ENCODE results near the gene TRAF3.
A peak's percentile ranks its signal among the peaks of the same experiment; 100 is the strongest.

The TRAF3 gene, protein sequence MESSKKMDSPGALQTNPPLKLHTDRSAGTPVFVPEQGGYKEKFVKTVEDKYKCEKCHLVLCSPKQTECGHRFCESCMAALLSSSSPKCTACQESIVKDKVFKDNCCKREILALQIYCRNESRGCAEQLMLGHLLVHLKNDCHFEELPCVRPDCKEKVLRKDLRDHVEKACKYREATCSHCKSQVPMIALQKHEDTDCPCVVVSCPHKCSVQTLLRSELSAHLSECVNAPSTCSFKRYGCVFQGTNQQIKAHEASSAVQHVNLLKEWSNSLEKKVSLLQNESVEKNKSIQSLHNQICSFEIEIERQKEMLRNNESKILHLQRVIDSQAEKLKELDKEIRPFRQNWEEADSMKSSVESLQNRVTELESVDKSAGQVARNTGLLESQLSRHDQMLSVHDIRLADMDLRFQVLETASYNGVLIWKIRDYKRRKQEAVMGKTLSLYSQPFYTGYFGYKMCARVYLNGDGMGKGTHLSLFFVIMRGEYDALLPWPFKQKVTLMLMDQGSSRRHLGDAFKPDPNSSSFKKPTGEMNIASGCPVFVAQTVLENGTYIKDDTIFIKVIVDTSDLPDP

DNA sequence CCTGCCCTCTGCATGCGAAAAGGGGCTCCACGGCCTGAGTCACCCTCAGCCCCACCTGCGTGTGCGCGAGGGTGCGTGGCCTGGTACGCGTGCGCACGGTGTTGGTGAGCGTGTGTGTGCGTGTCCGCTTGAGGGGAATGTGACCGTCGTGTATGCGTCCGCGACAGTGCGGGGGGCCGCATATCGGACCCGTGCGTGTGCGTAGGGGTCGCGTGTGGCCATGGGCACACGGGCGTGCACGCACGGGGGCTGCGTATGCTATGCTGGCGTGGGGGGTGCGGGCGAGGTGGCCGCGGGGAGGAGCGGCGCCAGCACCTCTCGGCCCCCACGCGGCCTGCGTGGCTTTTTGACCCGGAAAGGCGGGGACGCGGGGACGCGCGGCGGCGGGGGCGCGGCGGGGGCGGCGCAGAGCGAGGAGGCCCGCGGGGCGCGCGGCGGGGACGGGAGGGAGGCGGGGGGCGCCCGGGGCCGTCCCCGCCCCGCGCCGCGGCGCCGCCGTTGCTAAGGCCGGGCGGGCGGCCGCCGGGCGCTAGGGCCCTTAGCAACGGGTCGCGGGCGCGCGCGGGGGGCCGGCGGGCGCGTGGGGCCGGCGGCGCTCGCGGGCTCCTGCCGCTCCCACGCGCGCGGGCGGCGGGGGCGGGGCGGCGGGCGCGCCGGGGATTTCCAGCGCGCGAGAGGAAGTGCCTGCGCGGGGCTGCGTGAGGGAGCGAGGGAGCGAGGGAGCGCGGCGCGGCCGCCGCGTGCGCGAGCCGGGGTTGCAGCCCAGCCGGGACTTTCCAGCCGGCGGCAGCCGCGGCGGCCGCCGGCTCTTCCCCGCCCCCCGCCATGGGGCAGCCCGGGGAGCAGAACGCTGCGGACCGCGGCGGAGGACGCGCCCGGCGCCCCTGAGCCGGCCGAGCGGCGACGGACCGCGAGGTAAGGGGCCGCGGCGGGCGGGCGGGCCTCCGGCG lies at the start of gene TRAF3:
Gene TRAF3 (plus strand): TSS at position 689 of the 950 bp plus-strand sequence. CDS start 92,753 bp downstream, outside the sequence.
- TF ChIP-seq, protein P1, sequence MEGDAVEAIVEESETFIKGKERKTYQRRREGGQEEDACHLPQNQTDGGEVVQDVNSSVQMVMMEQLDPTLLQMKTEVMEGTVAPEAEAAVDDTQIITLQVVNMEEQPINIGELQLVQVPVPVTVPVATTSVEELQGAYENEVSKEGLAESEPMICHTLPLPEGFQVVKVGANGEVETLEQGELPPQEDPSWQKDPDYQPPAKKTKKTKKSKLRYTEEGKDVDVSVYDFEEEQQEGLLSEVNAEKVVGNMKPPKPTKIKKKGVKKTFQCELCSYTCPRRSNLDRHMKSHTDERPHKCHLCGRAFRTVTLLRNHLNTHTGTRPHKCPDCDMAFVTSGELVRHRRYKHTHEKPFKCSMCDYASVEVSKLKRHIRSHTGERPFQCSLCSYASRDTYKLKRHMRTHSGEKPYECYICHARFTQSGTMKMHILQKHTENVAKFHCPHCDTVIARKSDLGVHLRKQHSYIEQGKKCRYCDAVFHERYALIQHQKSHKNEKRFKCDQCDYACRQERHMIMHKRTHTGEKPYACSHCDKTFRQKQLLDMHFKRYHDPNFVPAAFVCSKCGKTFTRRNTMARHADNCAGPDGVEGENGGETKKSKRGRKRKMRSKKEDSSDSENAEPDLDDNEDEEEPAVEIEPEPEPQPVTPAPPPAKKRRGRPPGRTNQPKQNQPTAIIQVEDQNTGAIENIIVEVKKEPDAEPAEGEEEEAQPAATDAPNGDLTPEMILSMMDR (IDR thresholded peaks at IDR 0.05; ENCODE audit: low read depth, low read length) = no peak
- DNase-seq (ENCODE audit: low read depth, low spot score) = peak; percentile 58
- in situ Hi-C loops (cut with HindIII; ENCODE audit: low sequenced_read_pairs) = no loop called here
- peak within 1 kb of the TSS; percentile 56 for H3K4me3 ChIP-seq (ENCODE audit: low read depth, low read length)

DNA sequence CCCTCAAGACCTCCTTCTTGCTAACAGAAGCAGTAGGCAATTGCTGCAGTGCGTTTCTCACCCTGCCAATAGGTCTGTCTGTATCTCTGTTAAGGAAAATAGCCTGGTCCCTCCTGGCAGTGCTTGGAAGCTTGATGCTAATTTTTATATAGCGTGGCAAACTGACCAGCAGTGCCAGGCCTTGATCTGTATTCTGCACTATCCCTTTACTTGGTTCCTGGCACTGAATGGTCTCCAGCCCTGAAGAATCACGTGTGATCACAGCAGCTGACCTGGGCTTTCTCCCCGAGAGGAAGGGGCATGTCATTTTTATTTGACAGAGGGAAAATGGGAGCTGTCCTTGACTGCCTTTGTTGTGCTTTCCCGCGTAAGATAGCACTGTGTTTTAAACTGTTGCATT lies 48.7 kb upstream of the TRAF3 start:
- in situ Hi-C loops (cut with HindIII; ENCODE audit: low sequenced_read_pairs) = no loop called here
- DNase-seq (ENCODE audit: low read depth, low spot score) = no peak
- TF ChIP-seq, protein P1 (IDR thresholded peaks at IDR 0.05; ENCODE audit: low read depth, low read length) = no peak
- no peak overlapping the region for H3K4me3 ChIP-seq (ENCODE audit: low read depth, low read length)

DNA sequence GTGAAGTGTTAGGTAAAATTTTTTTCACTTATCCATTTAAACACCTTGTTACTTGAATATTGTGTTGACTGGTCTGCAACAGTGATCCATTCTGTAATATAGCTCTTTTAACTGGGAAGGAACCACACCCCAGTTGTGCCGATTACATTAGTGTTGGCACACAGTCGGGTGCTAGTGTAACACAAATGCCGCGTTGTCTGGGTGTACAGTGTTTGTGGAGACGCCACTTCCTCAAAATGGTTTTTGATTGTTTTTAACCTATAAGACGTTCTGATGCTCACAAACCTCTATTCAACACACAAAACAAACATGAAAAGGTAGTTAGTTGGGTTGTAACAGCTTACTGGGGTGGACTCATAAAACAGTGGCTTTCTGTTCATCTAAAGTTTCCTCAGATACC lies 48.0 kb upstream of the TRAF3 start:
- no peak for DNase-seq (ENCODE audit: low read depth, low spot score)
- H3K4me3 ChIP-seq (ENCODE audit: low read depth, low read length) = no peak overlapping the region
- in situ Hi-C loops (cut with HindIII; ENCODE audit: low sequenced_read_pairs) = no loop called here
- TF ChIP-seq, protein P1 (IDR thresholded peaks at IDR 0.05; ENCODE audit: low read depth, low read length) = no peak

DNA sequence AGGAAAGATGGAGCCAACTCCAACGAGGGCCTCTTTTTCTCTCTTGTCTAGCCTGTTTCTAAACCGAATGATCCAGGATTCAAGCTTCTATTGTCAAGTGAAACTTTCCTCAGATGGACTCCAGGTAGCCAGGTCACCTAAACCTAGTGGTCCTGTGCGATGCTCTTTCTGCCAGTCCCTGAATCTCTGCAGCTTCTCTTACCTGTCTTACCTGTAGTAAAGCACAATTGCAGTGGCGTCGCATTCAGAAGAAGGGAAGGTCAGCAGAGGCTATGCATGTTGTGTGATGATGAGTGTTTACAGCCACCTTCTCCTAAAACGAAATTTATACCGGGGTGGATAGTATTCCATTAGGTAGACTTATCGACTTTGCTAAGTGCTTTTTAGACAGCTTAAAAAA lies 47.4 kb upstream of the TRAF3 start:
- in situ Hi-C loops (cut with HindIII; ENCODE audit: low sequenced_read_pairs) = no loop called here
- TF ChIP-seq, protein P1 (IDR thresholded peaks at IDR 0.05; ENCODE audit: low read depth, low read length) = no peak
- H3K4me3 ChIP-seq (ENCODE audit: low read depth, low read length) = no peak overlapping the region
- no peak for DNase-seq (ENCODE audit: low read depth, low spot score)

DNA sequence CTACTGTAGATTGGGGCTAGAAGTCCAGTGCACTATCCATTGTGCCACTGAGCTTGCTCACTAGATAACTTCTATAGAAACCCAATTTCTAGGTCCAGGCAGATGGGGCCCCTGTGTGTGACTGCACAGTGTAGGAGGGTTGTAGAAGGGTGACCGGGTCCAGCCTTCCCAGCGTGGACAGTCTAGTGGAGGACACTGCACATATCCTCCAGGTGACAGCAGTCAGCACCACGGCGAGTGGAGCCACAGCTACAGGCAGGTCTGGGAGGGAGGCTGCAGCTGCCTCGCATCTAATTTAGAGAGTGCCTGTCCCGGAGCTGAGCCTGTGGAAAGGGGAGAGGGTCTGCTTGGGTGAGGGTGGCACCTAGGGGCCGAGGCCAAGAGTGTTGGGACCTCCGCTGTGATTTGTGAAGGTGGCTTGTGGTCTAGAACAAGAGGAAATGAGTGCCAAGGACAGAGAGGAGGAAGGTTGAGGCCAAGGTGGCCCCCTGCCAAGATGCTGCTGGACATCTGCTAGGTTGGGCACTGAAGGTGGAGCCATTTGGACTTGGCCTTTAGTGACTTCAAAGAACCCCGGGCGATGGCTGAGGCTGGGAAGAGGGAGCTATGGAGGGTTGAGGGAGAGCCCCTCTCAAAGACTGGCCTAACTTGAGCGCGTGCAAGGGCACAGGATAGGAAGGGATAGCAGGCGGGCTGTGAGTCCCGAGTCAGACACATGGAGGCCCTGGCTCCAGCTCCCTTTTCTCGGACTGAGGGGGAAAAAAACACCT lies 46.0 kb upstream of the TRAF3 start:
- in situ Hi-C loops (cut with HindIII; ENCODE audit: low sequenced_read_pairs) = no loop called here
- DNase-seq (ENCODE audit: low read depth, low spot score) = no peak
- H3K4me3 ChIP-seq (ENCODE audit: low read depth, low read length) = no peak overlapping the region
- TF ChIP-seq, protein P1 (IDR thresholded peaks at IDR 0.05; ENCODE audit: low read depth, low read length) = no peak

All from astrocyte of the spinal cord (primary cell).